Muscle of arm (tissue), 12 donors: ENCODE results near the gene IL1RAPL1. TPM values are rescaled to one million over a fixed set of nuclear protein-coding genes. Genes with fewer than 3 reads are reported as not detected.

Experiments
- DNase-seq: peaks from one replicate; pipeline ENCODE4 v3.0.0-alpha.2; 2013
- polyA plus RNA-seq, 12 donors: library from polyadenylated mRNA; unstranded; fragments of 120-200 nt; gene quantifications; one replicate each; pipeline ENCODE4 v1.2.1, GENCODE V29; 2013; ENCODE audit not compliant: insufficient read length in 12 of 12

Gene IL1RAPL1
- polyA plus RNA-seq, 12 donors, result 0.49 to 1.6 (median 1.2) TPM; not detected in 2

GRCh38 chrX:29640106-29640505 lies 1052.9 kb downstream of the IL1RAPL1 start:
- DNase-seq, result no peak

DNA sequence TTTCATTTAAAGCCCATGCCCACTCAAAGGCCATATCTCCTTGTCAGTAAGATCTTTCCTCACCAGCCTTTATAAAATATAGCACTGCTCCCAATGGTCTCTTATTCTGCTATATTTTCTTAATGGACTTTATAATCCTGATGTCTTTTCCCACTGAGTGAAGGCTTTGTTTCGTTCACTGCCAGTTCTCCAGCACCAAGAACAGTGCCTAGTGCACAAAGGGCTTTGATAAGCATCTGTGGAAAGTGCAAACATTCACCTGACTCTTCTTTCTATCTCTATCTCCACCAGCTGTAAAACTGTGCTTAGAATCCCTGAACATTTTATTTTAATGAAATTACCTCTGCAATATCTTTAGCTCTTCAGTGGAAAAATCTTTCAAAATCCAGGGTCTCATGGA lies 1054.2 kb downstream of the IL1RAPL1 start:
- no peak for DNase-seq

DNA sequence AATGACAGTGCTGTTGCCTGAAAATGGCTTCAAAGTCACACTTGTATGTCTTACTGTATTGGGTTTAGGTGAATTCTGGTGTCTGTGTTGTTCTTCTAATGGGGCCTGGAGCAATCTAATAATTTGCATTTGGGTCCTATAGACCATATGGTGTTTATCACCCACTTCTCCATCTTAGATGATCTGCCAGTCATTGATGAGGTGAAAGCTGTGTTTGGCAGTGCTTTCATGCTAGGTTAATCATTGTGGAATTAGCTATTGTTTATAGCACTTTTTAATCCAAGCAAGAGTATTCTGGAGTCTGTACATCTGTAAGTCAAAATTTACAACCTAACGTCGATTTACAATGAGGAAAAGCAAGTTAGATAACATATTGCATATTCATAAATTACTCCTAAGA lies 1055.9 kb downstream of the IL1RAPL1 start:
- no peak for DNase-seq

- DNase-seq, result no peak
Observed at GRCh38 chrX:29648161-29648560, 1060.9 kb downstream of the IL1RAPL1 start.

DNA sequence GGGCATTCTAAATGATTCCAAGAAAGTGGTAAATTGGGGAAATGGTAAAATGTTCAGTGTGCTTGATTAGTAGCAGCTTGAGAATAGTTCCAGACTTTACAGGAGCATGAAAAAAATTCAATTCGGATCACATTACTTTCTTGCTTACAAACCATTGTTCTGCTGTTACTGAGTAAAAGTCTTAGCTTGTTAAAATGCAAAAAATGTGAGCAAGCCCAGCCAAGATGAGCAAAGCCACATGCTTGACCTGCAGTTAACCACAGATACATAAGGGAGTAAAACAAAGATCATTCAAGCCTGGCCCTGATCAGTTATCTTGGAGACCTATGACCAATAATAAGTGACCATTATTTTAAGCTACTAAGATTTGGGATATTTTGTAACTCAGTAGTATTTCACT lies 1065.2 kb downstream of the IL1RAPL1 start:
- DNase-seq, result no peak

DNA sequence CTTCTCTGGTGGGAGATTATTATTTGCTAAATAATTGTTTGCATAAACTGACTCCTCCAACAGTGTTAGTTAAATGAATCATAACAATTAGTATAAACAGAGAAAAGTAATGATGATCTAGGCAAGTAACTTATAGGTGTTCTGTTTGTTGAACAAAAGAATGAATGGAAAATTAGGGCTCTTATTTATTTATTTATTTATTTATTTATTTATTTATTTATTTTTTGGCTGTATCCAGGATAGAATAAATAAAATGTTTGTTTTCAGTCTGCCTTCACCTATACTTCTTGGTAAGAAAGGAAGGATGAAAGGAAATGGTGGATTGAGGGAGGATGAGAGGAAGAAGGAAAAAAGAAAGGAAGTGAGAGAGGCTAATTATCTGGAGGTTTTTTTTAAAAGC lies 1066.5 kb downstream of the IL1RAPL1 start:
- DNase-seq, result no peak

GRCh38 chrX:29659911-29660310 lies 1072.7 kb downstream of the IL1RAPL1 start:
- DNase-seq, result no peak

- no peak for DNase-seq
Observed at GRCh38 chrX:29661290-29661689, 1074.0 kb downstream of the IL1RAPL1 start.

- no peak for DNase-seq
Observed at GRCh38 chrX:29662101-29662500, 1074.9 kb downstream of the IL1RAPL1 start.

DNA sequence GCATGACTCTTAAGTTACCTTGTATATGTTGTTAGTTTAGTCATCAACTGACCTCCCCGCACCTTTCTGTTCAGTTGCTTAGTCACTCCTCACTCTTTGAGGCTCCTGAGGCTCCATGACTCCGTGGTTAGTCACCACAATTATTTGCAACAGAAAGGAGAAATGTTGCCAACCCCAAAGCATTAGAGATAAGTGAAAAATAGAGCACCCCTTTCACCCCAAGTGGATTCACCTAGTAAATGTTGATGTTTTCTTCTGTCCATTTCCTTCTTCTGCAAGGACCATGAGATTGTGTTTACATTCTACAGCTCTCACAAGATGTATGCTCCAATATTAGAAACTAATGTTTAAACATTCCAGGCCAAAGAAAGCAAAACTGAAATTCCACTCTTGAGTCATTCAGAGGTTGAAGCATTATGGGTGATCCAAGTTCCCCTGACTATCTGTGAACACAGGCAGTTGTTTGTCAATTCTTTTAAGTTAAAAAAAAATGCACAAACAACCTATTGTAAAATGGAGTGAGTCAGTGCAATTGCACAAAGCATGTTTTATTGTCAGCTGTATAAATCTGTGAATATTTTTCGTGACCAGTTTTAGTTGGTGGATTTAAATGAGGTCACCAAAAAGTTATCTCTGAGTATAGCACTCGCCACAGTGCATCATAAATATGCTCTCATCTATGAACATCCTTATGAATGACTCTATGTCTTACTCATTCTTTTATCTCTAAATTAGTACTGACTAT lies 1075.7 kb downstream of the IL1RAPL1 start:
- DNase-seq, result no peak

- no peak for DNase-seq
Observed at GRCh38 chrX:29665532-29665931, 1078.3 kb downstream of the IL1RAPL1 start.

DNA sequence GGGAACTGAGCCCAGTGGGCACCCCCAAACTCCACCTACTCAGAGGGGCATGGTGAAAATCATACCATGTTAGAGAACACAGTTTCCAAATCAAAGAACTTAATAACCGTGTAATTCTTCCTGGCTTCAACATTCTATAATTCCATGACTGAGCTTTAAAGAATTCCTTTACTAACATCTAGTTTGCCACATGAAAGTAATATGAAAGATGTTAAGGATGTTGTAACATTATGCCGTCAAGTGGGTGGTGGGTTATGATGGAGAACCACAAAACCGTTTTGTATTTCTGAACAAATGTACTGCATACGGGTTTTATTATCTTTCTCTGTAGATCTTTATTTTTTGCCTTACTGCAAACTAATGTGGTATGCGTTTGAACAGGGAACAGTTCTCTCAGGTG lies 1079.1 kb downstream of the IL1RAPL1 start:
- DNase-seq, result no peak

DNA sequence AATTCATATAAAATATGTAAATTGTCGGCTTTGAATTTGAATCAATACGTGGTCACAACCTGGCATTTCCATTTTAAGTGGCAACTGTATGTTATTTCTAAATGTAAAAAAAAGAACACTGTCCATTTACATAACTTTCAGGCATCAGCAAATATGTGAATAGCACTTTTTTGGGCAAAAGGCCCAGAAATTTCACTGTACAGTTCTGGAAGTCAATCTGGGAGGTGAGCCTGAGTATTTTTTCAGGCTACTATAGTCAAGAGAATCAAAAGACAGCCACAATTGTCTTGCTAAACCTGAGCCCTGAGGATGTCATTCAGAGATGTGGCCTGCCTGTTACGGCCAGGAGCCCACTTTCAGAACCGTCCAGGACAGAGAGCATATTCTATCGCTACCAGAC lies 1084.2 kb downstream of the IL1RAPL1 start:
- no peak for DNase-seq

- DNase-seq, result no peak
Observed at GRCh38 chrX:29687687-29688086, 1100.4 kb downstream of the IL1RAPL1 start.

DNA sequence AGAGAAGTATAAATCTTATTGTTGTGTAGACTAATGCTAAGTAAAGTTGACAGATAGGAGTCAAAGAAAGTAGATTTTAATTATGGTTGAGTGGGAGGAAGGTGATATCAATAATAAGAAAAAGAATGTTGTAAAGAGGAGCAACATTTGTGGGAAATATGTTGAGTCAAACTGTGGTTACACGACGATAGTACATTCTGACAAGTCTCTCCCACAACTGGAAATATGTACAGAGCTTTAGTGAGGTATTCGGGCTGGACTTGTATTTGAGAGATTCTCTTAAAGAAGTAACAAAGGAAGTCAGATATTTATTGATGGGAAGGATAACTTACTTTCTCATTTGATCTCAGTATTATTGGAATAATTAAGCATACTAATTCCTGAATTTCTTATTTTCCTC lies 1102.8 kb downstream of the IL1RAPL1 start:
- DNase-seq, result no peak

GRCh38 chrX:29691044-29691443 lies 1103.8 kb downstream of the IL1RAPL1 start:
- no peak for DNase-seq

GRCh38 chrX:29693912-29694311 lies 1106.7 kb downstream of the IL1RAPL1 start:
- no peak for DNase-seq

DNA sequence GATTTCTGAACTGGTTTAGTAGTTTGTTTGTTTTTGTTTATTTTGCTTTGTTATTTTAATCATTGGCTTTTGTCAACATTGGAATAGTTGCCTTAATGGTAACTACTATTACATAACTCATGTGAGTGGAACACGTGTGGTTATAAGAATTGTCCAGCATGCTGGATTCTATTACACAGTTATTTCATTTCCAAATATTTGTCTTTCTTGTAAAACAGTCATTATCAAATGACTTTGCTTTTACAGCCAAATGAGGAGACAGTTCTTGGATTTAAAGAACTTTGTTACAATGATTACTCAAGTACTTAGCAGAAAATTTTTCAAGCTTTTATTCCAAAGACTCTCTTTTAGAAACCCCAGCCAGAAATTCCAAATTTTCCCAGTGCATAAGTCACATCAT lies 1112.0 kb downstream of the IL1RAPL1 start:
- DNase-seq, result no peak

DNA sequence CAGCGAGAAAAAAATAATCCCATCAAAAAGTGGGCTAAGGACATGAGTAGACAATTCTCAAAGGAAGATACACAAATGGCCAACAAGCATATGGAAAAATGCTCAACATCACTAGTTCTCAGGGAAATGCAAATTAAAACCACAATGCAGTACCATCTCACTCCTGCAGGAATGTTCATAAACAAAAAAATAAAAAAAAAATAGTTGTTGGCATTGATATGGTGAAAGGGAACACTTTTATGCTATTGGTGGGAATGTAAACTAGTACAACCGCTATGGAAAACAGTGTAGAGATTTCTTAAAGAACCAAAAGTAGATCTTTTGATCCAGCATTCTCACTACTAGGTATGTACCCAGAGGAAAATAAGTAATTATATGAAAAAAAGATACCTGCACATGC lies 1119.8 kb downstream of the IL1RAPL1 start:
- no peak for DNase-seq

DNA sequence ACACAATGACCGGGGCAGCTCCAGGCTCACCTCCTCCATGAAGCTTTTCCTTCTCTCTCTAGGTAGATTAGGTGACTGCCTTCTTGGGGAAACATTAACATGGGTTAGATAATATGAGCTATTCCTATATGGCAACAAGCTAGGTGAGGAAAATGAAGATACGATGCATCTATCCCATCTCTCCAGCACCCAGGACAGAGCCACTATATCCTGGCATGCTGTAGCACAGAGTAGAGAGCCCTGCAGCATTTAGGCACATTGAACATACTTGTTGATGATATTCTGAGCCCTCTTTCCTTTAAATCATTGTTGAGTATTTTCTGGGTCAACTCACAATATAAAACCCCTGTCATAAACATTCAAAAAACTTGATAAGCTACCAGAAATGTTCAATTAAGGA lies 1133.9 kb downstream of the IL1RAPL1 start:
- no peak for DNase-seq

GRCh38 chrX:29724316-29724715 lies 1137.1 kb downstream of the IL1RAPL1 start:
- no peak for DNase-seq

DNA sequence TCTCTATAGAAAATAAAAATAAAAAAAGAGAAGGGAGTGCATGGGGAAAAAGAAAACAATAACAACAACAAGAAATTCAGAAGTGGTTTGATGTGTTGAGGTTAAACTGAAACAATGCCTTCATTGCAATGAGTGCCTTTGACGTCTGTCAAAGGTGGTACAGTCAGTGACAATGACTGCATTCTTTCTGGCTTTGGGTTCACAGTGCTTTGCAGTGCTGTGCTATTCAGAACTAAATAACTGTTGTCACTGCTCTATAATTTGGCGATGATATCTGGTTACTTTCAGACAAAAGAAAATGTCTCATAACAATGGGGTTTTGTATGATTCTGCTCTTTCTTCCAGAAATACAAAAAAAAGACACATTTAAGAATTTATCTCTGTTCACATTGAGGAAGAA lies 1139.6 kb downstream of the IL1RAPL1 start:
- no peak for DNase-seq

GRCh38 chrX:29728639-29729038 lies 1141.4 kb downstream of the IL1RAPL1 start:
- DNase-seq, result no peak

DNA sequence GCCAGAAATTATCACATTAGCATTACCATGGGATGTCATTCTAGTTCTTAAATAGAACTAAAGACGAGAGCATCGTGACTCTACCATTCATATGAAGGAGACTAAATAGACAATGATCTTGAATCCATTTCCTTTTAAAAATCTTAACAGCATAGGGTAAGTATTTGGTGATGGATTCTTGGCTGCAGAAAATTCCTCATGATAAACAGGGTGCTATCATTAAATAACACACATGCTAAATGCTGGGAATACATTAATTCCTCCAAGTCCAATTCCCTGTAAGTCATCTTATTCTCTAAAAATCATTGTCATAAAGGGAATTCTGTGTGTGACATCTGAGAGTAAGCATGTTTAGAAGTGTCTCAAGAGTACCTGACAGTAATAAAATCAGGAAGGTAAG lies 1157.7 kb downstream of the IL1RAPL1 start:
- DNase-seq, result no peak
